Activated T-helper 1 cell treated with Interleukin-2 at 50 U/mL for 16 hours (primary cell): ENCODE data around the gene ZNF723.
"Not testable (repeated sequence)": the region's sequence is repeated elsewhere in the genome, so short reads cannot be mapped to it uniquely, and the experiment has no call there.

Experiments used
- DNase-seq: peaks from one replicate; pipeline ENCODE4 v3.0.0-alpha.2; 2020; ENCODE audit warnings: low read depth

ZNF723 gene

GRCh38 chr19:22832031-22832762 lies at the start of gene ZNF723:
TSS of gene ZNF723 (plus strand) at chr19:22832291. CDS start at chr19:22832380, 89 bp downstream.
- no peak for DNase-seq

- no peak for DNase-seq
Measured at GRCh38 chr19:22783651-22784410, 48.3 kb upstream of the ZNF723 start, which contains the start of gene ZNF99. TSS of gene ZNF99 (minus strand) at chr19:22784151. CDS start at chr19:22784016, 135 bp downstream.

GRCh38 chr19:22792863-22793262 lies 39.2 kb upstream of the ZNF723 start:
- DNase-seq, result not testable (repeated sequence)

- DNase-seq, result no peak
Measured at GRCh38 chr19:22797040-22797439, 35.1 kb upstream of the ZNF723 start.

GRCh38 chr19:22806418-22806817 lies 25.7 kb upstream of the ZNF723 start:
- DNase-seq, result no peak

GRCh38 chr19:22807061-22807835 lies 24.8 kb upstream of the ZNF723 start:
- no peak for DNase-seq

- no peak for DNase-seq
Measured at GRCh38 chr19:22814124-22814523, 18.0 kb upstream of the ZNF723 start.

- no peak for DNase-seq
Measured at GRCh38 chr19:22831211-22831610, 880 bp upstream of the ZNF723 start.

- not testable (repeated sequence) for DNase-seq
Measured at GRCh38 chr19:22857713-22858320, 25.7 kb downstream of the ZNF723 start.

- no peak for DNase-seq
Measured at GRCh38 chr19:22882797-22883196, 50.7 kb downstream of the ZNF723 start.

GRCh38 chr19:22893855-22894270 lies 61.8 kb downstream of the ZNF723 start:
- no peak for DNase-seq

GRCh38 chr19:22901431-22902130 lies 69.5 kb downstream of the ZNF723 start:
- no peak for DNase-seq
